GM18505 (cell line): ENCODE data around the gene SEPTIN3.
"Not testable (repeated sequence)": the region's sequence is repeated elsewhere in the genome, so short reads cannot be mapped to it uniquely, and the experiment has no call there.

Experiments
- ATAC-seq: cut with Tn5 transposase; IDR thresholded peaks from one replicate; pipeline ENCODE4 v1.9.1; 2021; ENCODE audit not compliant: unreplicated experiment
- POLR2A ChIP-seq: IDR thresholded peaks from 4 replicates; pipeline ENCODE4 v1.6.1; 2011; ENCODE audit warnings: borderline replicate concordance; ENCODE audit not compliant: insufficient read depth, insufficient read length; ENCODE audit errors: extremely low read depth

SEPTIN3 gene

DNA sequence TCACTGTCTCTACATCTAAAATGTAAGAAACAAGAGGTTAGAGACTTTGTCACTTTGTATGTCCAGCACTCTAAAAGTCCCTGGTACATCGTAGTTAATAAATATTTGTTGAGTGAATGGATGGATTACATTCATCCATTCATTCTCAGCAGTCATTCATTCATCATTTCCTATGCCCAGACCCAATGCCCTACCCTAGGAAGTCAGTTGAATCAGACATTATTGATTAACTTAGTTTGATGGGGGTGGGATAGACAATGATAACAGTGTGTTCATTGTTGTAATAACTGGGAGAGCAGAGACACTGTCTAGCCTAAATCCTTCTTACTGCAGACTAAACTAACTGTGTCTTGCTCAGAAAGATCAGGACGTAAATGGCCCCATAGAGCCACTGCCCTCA lies 21.1 kb upstream of the SEPTIN3 start:
- ATAC-seq = no peak
- TF ChIP-seq POLR2A = no peak

DNA sequence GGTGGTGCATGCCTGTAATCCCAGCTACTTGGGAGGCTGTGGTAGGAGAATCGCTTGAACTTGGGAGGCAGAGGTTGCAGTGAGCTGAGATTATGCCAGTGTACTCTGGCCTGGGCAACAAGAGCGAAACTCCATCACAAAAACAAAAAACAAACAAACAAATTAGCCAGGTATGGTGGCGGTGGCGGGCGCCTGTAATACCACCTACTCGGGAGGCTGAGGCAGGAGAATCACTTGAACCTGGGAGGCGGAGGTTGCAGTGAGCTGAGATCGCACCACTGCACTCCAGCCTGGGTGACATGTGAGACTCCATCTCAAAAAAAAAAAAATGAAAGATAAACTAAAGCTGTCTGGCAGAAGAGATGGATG lies 20.3 kb upstream of the SEPTIN3 start:
- ATAC-seq = not testable (repeated sequence)

DNA sequence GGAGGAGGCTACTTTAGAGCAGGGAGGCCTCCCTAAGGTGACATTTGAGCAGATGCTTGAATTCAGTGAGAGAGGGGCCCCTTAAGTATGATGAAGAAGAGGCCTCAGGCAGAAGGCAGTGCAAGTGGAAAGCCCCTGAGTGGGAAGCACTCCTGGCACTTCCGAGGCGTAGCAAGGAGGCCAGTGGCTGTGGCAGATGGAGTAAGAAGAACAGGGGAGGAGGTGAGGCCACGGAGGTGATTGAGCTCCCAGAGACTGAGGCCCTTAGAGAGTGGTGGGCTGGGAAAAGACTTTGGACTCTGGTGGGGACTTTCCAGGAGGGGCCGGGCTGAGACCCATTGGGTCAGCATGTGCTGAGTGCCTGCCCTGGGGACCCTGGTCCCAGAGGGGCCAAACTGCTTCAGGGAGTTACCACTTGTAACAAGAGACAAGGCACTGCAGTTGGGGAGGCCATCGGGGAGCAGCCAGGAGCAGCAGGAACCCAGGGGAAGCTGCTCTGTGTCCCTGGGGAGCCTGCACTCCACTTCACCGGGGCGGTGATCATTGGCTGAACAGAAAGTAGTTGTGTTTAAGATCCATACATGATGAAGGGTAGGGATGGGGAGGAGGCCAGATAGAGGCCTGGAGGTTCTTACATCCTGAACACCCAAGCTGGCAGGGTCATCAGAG lies 19.8 kb upstream of the SEPTIN3 start:
- TF ChIP-seq POLR2A = peak; percentile 37
- ATAC-seq = no peak

DNA sequence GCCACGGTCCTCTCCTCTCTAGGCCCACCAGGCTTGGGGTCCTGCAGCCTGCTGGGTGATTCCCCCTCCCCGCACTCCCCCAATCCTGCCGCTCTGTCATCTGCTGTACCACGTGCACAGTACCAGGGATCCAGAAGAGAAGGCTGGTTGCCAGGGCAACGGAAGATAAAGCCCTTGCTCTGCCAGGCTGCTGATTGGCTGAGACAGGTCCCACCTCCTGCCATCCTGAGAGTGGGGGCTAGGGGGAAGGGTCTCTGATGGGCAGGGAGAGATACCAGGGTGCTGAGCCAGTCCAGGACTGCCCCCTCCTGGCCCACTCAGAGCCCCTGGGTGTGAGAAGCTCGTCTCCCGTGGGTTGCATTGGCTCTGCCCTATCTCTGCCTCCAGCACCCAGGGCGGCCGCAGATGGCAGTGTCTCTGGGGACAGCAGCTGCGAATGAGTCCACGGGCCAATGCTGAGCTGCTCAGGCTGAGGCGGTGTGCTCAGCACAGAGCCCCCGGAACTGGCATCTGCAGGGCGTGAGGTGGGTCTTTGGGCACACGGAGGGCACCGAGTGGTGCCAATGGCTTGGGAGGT lies 17.3 kb upstream of the SEPTIN3 start, which contains the start of gene SMIM45:
Gene SMIM45 (plus strand): TSS at position 253 of the 577 bp plus-strand sequence.
- no peak for TF ChIP-seq POLR2A
- ATAC-seq = no peak

DNA sequence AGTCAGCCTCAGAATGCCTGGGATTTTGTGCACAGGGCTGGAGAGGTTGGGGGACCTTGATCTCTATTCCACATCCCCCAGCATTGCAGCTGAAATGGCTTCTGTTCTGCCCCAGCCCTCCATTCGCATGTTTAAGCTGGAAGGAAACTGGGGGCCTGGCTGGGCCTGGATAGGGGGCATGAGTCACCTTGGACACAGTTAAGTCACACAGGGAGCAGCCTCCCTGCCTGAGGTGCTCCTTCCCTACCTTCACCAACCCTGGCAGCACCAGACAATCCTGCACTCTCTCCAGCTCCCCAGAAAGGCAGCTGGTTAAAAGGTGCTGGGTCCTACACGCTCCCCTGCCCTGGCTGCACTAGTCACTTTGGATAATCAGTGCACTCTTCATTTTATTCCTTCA lies 16.5 kb upstream of the SEPTIN3 start:
- no peak for TF ChIP-seq POLR2A
- ATAC-seq = no peak

DNA sequence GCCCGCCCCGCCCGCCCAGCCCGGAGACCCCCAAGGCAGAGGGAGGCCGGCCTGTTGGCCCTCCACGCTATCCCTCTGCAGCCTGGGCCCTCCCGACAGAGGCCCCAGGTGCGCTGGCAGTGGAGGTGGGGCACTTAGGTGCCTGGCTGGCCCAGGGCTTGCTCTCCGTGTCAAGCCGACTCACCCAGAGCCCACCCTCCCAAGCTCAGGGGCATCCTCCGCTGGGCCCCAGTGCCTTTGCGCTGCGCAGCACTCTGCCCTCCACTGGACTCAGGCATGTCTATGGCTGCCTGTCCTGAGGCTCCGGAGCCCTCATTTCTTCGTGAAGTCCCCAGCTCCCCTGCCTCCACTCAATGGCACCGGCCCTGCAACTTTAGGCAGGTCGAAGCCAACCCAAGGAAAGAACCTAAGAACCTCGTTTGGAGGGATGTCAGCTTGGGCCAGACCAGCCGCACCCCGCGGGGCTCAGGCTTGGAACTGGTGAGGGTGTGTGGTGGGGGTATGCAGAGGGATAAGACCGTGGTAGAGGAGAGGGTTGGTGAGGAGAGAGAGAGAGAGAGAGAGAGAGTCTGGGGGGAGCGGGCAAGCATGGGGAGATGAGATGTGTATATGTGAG lies 11.2 kb upstream of the SEPTIN3 start:
- ATAC-seq = peak; percentile 15
- TF ChIP-seq POLR2A = no peak

DNA sequence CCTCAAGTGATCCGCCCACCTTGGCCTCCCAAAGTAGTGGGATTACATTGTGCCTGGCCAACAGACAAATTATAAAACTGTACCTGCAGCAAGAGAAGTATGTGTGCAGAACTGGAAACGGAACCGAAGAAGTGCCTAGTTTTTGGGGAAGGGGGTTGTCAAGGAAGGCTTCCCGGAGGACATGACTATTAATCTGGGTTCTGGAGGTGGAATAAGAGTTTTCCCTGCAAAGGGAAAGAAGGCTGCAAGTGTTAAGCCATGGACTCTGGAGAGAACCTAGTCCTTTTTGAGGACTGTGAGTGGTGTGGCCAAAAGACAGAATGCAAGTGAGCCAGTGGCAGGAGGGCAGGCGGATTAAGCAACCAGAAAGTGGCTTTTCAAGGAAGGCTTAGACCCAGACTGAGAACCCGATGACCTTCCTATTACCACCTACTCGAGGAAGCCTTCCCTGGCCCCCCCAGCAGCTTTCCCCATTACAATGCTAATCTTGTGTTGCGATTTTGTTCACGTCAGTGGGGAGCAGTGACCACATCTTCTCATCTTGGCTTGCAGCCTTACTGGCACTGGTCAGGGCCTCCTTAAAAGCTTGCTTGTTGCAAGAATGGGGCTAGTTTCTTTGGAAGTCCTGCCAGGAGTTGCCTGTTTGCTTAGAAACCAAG lies 5.7 kb upstream of the SEPTIN3 start:
- TF ChIP-seq POLR2A = no peak
- no peak for ATAC-seq

DNA sequence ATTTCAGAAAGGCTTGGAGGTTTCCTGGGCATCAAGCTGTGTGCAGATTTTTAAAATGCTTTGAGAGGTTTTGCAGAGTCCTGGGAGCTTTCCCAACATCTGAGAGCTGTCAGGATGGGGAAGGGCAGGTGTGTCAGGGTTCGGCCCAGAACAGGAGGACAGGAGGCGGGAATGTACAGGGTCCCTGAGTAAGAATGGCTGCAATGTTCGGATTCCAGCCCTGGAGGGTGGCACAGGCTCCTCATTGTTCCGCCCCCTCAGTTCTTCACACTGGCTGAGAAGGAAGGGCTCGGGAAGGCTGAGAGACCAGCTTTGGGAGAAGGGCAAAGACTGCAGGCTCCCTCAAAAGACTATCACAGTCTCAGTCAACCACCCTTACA lies 5.1 kb upstream of the SEPTIN3 start:
- no peak for ATAC-seq
- TF ChIP-seq POLR2A = no peak

DNA sequence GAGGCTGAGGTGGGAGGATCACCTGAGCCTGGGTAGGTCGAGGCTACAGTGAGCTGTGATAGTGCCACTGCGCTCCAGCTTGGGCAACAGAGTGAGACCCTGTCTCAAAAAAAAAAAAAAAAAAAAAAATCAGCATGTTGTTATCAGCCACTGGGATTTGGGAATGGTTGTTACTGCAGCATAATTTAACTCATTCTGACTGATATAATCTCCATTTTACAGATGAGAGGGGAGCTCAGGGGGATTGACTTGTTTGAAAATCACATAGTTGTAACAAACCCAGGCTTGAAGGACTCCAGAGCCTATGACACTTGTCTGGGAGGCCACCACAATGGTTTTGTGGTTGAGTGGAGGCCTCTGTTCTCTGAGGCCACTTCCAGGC lies 3.0 kb upstream of the SEPTIN3 start:
- ATAC-seq = no peak
- TF ChIP-seq POLR2A = no peak

DNA sequence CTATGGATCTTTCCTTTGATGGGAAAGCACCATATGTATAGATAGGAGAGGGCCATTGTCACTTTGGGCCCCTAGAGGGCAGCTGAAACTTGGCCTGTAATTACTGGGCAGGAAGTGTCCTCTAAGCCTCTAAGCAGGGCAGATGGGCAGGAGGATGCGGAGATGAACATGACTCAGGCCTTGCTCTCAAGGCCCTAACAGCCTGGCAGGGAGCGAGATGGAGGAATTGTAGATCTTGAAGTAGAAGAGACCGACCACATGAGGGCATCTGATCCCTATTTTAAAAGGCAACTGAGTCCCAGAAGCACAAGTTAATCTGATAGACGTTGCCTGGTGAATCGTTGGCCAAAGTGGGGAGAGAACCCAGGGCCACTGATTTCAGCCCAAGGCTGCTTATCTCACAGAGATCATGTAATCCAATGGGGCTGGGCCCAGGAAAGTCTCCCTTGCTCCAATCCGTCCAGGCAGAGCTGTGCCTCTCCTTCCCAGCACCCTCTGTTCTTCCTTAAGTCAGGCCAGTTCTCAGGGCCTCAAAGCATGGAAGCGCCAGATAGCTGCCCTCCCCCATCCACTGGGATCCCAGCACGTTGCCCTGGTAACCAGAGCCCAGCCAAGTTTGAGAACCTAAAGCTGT lies 2.5 kb upstream of the SEPTIN3 start:
- no peak for TF ChIP-seq POLR2A
- ATAC-seq = no peak

DNA sequence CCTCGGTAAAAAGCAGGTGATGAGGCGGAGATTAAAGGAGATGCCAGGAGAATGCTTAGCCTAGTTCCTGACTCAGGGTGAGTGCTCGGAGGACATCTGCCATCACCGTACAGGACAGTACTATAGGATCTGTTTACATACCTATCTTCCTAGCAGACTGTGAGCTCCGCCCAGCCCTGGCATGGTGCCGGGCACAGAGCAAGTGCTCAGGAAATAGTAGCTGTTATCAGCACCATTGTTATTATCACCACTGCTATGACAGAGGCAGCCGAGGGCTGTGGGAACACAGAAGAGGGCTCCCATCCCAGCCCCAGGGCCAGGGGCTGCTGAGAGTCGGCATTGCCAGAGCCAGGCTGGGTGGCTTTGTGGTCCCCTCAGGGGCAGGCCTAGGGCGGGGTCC lies 642 bp upstream of the SEPTIN3 start:
- no peak for ATAC-seq
- TF ChIP-seq POLR2A = no peak

DNA sequence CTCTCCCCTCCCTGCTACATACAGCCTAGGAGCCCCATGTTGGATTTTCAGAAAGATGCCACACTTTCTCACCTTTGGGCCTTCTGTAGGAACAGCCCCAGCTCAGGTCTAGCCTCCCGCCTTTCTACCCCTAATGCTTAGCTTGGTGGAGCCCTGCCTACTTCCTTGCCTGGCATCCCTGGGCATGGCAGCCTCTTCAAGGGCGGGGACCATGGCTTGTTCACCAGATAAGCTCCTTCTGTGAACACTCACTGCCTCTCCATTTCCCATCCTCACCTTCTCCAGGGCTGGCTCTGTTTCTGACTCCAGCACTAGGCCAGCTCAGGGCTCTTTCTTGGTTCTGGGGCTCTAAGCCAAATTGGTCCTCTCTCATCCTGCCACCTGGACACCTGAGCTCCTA lies 1.4 kb downstream of the SEPTIN3 start:
- no peak for ATAC-seq
- TF ChIP-seq POLR2A = no peak

DNA sequence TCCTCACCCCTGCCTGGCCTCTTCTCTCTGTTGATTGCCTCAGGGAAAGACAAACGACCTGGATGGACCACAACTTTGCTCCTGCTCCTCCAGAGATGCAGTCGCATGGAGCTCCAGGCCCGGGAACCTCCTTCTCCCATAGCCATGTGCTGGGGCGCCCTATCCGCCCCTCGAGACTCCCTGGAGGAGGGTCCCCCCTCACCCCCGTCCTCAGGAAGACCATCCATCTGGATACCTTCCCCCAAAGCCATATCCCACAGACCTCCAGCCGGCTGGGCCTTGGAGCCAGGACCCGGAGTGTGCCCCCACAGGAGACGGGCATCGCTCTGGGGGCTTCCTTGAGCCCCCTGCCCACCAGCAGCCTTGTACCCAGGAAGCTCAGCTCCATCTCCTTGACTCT lies 2.2 kb downstream of the SEPTIN3 start:
- TF ChIP-seq POLR2A = no peak

More for the DNA sequence above, 2.2 kb downstream of the SEPTIN3 start:
- no peak for ATAC-seq
